ENCODE measurements around the gene DLG2.

The DLG2 gene

DNA sequence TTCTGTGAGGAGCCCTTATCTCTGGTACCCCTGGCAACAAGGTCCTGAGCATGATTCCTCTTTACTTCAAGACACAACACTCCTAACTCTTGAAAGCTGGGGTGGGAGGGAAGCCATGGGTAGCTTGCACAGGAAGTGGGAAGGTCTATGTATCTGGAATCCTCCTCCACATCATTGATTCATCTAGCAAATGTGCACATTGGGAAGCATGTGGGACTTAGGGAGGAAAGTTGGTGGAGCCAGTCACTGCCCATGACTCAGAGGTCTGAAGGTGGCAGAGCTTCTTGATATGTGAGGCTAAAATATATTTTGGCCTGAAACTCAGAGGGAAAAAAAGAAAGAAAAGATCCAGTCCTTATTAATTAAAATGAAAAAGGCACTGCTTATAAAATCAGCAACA is 1000.9 kb downstream of the DLG2 start:
- H3K4me1 ChIP-seq (ENCODE audit: control insufficient read depth, insufficient read depth, low read length): no peaks in the 10 kb centered on the region
- no peaks in the 10 kb centered on the region for H3K36me3 ChIP-seq (ENCODE audit: control insufficient read depth, insufficient read depth, low read length)
- H3K27ac ChIP-seq (ENCODE audit: low read length): no peak overlapping the region
- H3K4me3 ChIP-seq (ENCODE audit: low read length): no peak overlapping the region
- no peaks in the 10 kb centered on the region for H3K9me3 ChIP-seq (ENCODE audit: control insufficient read depth, insufficient read depth, low read length)
- DNase-seq (ENCODE audit: low read depth, low spot score): no peak
- no peaks in the 10 kb centered on the region for H3K27me3 ChIP-seq (ENCODE audit: control insufficient read depth, insufficient read depth, low read length)

DNA sequence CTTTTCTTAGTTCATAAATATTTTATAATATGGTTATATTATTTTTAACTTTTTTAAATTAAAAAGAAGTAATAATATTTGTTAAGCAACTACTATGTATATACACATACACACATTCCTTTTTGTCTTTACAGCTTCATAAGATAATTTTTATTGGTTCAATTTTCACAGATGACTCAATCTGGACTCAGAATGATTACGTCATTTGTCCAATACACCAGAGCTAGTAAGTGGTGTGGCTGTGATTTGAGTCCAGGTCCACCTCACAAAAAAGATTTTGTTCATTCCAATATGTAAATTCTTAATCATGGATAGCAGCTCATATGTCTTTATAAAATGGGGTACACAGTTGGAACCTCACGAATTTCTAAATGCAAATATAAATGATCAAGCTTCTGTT is 1014.5 kb downstream of the DLG2 start:
- Histone ChIP-seq H3K4me3 (ENCODE audit: low read length) (no peak overlapping the region), H3K27ac (ENCODE audit: low read length) (no peak overlapping the region), H3K4me1 (ENCODE audit: control insufficient read depth, insufficient read depth, low read length) (no peaks in the 10 kb centered on the region), H3K36me3 (ENCODE audit: control insufficient read depth, insufficient read depth, low read length) (no peaks in the 10 kb centered on the region), H3K9me3 (ENCODE audit: control insufficient read depth, insufficient read depth, low read length) (no peaks in the 10 kb centered on the region), H3K27me3 (ENCODE audit: control insufficient read depth, insufficient read depth, low read length) (no peaks in the 10 kb centered on the region)
- WGBS (ENCODE audit: insufficient coverage, insufficient read length): no CpG with 5 or more reads among the region's 2 CpGs
- no peak for DNase-seq (ENCODE audit: low read depth, low spot score)

GRCh38 chr11:84608837-84609196 is 1018.3 kb downstream of the DLG2 start:
- WGBS (ENCODE audit: insufficient coverage, insufficient read length): no CpG with 5 or more reads among the region's 2 CpGs

GRCh38 chr11:84607975-84608836 is 1018.9 kb downstream of the DLG2 start:
- no peak overlapping the region for H3K4me3 ChIP-seq (ENCODE audit: low read length)
- DNase-seq (ENCODE audit: low read depth, low spot score): no peak
- H3K27ac ChIP-seq (ENCODE audit: low read length): no peak overlapping the region
- WGBS (ENCODE audit: insufficient coverage, insufficient read length): no CpG with 5 or more reads among the region's 5 CpGs
- H3K36me3 ChIP-seq (ENCODE audit: control insufficient read depth, insufficient read depth, low read length): no peaks in the 10 kb centered on the region
- H3K4me1 ChIP-seq (ENCODE audit: control insufficient read depth, insufficient read depth, low read length): no peaks in the 10 kb centered on the region
- H3K27me3 ChIP-seq (ENCODE audit: control insufficient read depth, insufficient read depth, low read length): no peaks in the 10 kb centered on the region
- no peaks in the 10 kb centered on the region for H3K9me3 ChIP-seq (ENCODE audit: control insufficient read depth, insufficient read depth, low read length)

More at GRCh38 chr11:84608837-84609196, 1018.3 kb downstream of the DLG2 start:
- H3K4me1 ChIP-seq (ENCODE audit: control insufficient read depth, insufficient read depth, low read length): no peaks in the 10 kb centered on the region
- H3K27me3 ChIP-seq (ENCODE audit: control insufficient read depth, insufficient read depth, low read length): no peaks in the 10 kb centered on the region
- H3K9me3 ChIP-seq (ENCODE audit: control insufficient read depth, insufficient read depth, low read length): no peaks in the 10 kb centered on the region
- no peak overlapping the region for H3K4me3 ChIP-seq (ENCODE audit: low read length)
- H3K27ac ChIP-seq (ENCODE audit: low read length): no peak overlapping the region
- no peak for DNase-seq (ENCODE audit: low read depth, low spot score)
- H3K36me3 ChIP-seq (ENCODE audit: control insufficient read depth, insufficient read depth, low read length): no peaks in the 10 kb centered on the region

DNA sequence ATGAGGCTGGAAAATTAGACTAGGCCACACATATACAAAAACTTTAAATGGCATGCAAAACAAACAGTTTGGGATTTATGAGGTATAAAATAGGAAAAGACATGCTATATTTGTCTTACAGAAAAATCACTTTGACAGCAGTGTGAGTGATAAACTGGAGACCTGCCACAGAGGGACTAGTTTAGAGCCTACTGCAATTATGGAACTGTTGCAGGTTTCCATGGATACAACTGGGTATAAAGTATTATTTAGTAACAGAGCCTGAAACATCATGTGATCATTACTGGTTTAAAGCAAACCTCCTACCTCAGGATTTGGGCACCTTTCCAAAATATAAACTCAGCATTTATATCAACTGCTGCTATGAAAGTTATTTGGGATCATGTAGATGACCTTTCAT is 1032.5 kb downstream of the DLG2 start:
- H3K36me3 ChIP-seq (ENCODE audit: control insufficient read depth, insufficient read depth, low read length): no peaks in the 10 kb centered on the region
- no peak overlapping the region for H3K4me3 ChIP-seq (ENCODE audit: low read length)
- no peaks in the 10 kb centered on the region for H3K9me3 ChIP-seq (ENCODE audit: control insufficient read depth, insufficient read depth, low read length)
- no peaks in the 10 kb centered on the region for H3K4me1 ChIP-seq (ENCODE audit: control insufficient read depth, insufficient read depth, low read length)
- H3K27ac ChIP-seq (ENCODE audit: low read length): no peak overlapping the region
- H3K27me3 ChIP-seq (ENCODE audit: control insufficient read depth, insufficient read depth, low read length): no peaks in the 10 kb centered on the region
- no peak for DNase-seq (ENCODE audit: low read depth, low spot score)

DNA sequence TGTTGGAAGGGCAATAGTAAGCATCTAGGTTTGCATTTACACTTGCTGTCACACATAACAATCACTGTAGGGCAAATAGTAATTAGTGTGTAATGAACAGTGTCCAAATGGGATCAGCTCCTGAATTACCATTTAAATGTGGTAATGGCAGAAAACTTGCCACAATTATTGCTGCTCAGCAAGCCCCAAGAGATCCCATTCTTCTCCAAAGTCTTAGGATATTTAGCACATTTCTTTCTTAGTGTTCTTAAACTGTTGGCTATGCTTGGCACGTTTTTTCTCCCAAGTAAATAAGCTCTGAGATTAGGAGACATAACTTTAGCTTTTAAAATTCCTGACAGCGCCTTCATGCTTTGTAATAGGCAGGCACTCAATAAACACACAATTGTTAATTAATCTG is 1037.0 kb downstream of the DLG2 start:
- Histone ChIP-seq H3K9me3 (ENCODE audit: control insufficient read depth, insufficient read depth, low read length) (no peaks in the 10 kb centered on the region), H3K4me3 (ENCODE audit: low read length) (no peak overlapping the region), H3K27me3 (ENCODE audit: control insufficient read depth, insufficient read depth, low read length) (no peaks in the 10 kb centered on the region), H3K27ac (ENCODE audit: low read length) (no peak overlapping the region), H3K36me3 (ENCODE audit: control insufficient read depth, insufficient read depth, low read length) (no peaks in the 10 kb centered on the region), H3K4me1 (ENCODE audit: control insufficient read depth, insufficient read depth, low read length) (no peaks in the 10 kb centered on the region)
- no peak for DNase-seq (ENCODE audit: low read depth, low spot score)
- no CpG with 5 or more reads among the region's 2 CpGs for WGBS (ENCODE audit: insufficient coverage, insufficient read length)

DNA sequence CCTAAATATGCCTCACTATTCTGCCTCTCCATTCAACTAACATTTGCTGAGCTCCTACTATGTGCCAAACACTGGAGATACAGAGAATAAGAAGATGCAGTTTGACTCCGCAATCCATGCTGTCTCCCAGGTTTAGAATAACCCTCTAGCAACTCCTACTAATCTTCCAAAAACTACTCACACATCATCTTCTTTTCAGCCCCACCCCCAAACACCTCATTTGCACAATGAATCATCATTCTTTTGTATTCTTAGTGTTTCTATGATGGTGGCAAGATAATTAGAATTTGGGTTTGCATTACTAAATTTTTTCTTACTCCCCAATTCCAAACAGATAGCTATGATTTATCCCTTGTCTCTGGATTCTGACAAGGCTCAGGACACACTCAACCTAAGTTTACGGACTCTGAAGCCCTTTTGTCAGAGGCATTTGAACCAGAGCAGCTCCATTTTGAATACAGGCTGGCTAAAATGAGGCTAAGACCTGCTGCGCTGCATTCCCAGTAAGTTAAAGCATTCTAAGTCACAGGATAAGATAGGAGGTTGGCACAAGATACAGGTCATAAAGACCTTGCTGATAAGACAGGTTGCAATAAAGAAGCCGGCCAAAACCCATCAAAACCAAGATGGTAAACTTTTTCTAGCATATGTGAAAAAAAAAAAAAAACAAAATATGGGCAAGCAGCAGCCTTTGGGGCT is 1038.9 kb downstream of the DLG2 start:
- Histone ChIP-seq H3K27me3 (ENCODE audit: control insufficient read depth, insufficient read depth, low read length) (no peaks in the 10 kb centered on the region), H3K4me1 (ENCODE audit: control insufficient read depth, insufficient read depth, low read length) (no peaks in the 10 kb centered on the region), H3K9me3 (ENCODE audit: control insufficient read depth, insufficient read depth, low read length) (no peaks in the 10 kb centered on the region), H3K36me3 (ENCODE audit: control insufficient read depth, insufficient read depth, low read length) (no peaks in the 10 kb centered on the region), H3K4me3 (ENCODE audit: low read length) (no peak overlapping the region), H3K27ac (ENCODE audit: low read length) (no peak overlapping the region)
- no peak for DNase-seq (ENCODE audit: low read depth, low spot score)
- WGBS (ENCODE audit: insufficient coverage, insufficient read length): no CpG with 5 or more reads among the region's 4 CpGs

- no CpG with 5 or more reads among the region's 1 CpG for WGBS (ENCODE audit: insufficient coverage, insufficient read length)
- Histone ChIP-seq H3K27me3 (ENCODE audit: control insufficient read depth, insufficient read depth, low read length) (no peaks in the 10 kb centered on the region), H3K4me3 (ENCODE audit: low read length) (no peak overlapping the region), H3K36me3 (ENCODE audit: control insufficient read depth, insufficient read depth, low read length) (no peaks in the 10 kb centered on the region), H3K27ac (ENCODE audit: low read length) (no peak overlapping the region), H3K9me3 (ENCODE audit: control insufficient read depth, insufficient read depth, low read length) (no peaks in the 10 kb centered on the region), H3K4me1 (ENCODE audit: control insufficient read depth, insufficient read depth, low read length) (no peaks in the 10 kb centered on the region)
- no peak for DNase-seq (ENCODE audit: low read depth, low spot score)
These were observed 1044.0 kb downstream of the DLG2 start for GRCh38 chr11:84583106-84583505.

DNA sequence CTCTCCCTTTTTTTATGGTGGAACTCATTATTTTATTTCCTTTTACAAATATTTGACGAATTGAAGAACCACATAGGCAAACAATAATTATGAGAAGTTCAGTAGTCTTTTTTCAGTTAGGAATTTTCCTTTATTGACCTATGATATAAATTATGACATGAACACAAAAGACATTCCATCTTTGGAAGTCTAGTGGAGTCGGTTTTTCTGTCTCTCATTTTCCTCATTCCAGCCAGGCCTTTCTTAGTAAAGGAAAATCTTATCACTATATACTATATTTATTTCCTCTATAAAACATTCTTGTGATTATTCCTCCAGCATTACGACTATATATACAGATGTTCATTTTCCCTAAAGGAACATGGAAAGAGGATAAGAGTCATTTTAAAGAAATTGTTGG is 1046.1 kb downstream of the DLG2 start:
- WGBS (ENCODE audit: insufficient coverage, insufficient read length): 100% methylated on average over 1 of the region's 3 CpGs
- H3K9me3 ChIP-seq (ENCODE audit: control insufficient read depth, insufficient read depth, low read length): no peaks in the 10 kb centered on the region
- H3K4me3 ChIP-seq (ENCODE audit: low read length): no peak overlapping the region
- no peaks in the 10 kb centered on the region for H3K36me3 ChIP-seq (ENCODE audit: control insufficient read depth, insufficient read depth, low read length)
- DNase-seq (ENCODE audit: low read depth, low spot score): no peak
- H3K27ac ChIP-seq (ENCODE audit: low read length): no peak overlapping the region
- no peaks in the 10 kb centered on the region for H3K27me3 ChIP-seq (ENCODE audit: control insufficient read depth, insufficient read depth, low read length)
- H3K4me1 ChIP-seq (ENCODE audit: control insufficient read depth, insufficient read depth, low read length): no peaks in the 10 kb centered on the region

GRCh38 chr11:84580428-84580827 is 1046.7 kb downstream of the DLG2 start:
- Histone ChIP-seq H3K4me3 (ENCODE audit: low read length) (no peak overlapping the region), H3K9me3 (ENCODE audit: control insufficient read depth, insufficient read depth, low read length) (no peaks in the 10 kb centered on the region), H3K4me1 (ENCODE audit: control insufficient read depth, insufficient read depth, low read length) (no peaks in the 10 kb centered on the region), H3K36me3 (ENCODE audit: control insufficient read depth, insufficient read depth, low read length) (no peaks in the 10 kb centered on the region), H3K27me3 (ENCODE audit: control insufficient read depth, insufficient read depth, low read length) (no peaks in the 10 kb centered on the region), H3K27ac (ENCODE audit: low read length) (no peak overlapping the region)
- no peak for DNase-seq (ENCODE audit: low read depth, low spot score)
- no CpG with 5 or more reads among the region's 6 CpGs for WGBS (ENCODE audit: insufficient coverage, insufficient read length)

DNA sequence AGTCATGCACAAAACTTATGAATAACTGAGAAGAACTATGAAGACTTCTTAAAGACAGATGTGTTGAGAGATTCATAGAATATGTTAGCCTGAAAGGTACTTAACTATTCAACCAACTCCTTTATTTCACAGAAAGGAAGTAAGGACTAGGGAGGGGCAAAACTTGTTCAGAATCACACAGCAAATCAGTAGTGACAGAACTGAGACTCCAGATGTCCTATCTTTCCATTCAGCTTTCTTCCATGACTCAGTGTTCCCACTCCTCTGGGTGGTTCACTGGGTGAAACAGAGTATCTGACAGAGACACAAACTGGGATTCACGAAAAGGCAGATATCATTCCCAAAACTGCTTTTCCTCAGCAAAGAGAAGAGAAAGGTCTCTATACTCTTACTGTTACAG is 1053.3 kb downstream of the DLG2 start:
- Histone ChIP-seq H3K27ac (ENCODE audit: low read length) (no peak overlapping the region), H3K27me3 (ENCODE audit: control insufficient read depth, insufficient read depth, low read length) (no peaks in the 10 kb centered on the region), H3K4me3 (ENCODE audit: low read length) (no peak overlapping the region), H3K4me1 (ENCODE audit: control insufficient read depth, insufficient read depth, low read length) (no peaks in the 10 kb centered on the region), H3K9me3 (ENCODE audit: control insufficient read depth, insufficient read depth, low read length) (no peaks in the 10 kb centered on the region), H3K36me3 (ENCODE audit: control insufficient read depth, insufficient read depth, low read length) (no peaks in the 10 kb centered on the region)
- DNase-seq (ENCODE audit: low read depth, low spot score): no peak
- no CpG with 5 or more reads among the region's 1 CpG for whole genome bisulfite sequencing (ENCODE audit: insufficient coverage, insufficient read length)

Data from iPS DF 6.9 (cell line).